Epithelial cell of proximal tubule (primary cell): ENCODE measurements around the gene VAMP4. TPM values are rescaled to one million over a fixed set of nuclear protein-coding genes. Genes with fewer than 3 reads are reported as not detected.

Source experiments
- DNase-seq: peaks from one replicate; pipeline ENCODE4 v3.0.0-alpha.2; 2011; ENCODE audit warnings: low read depth
- H3K4me3 ChIP-seq: 2 replicates; pipeline ENCODE4 v1.5.1; 2011; ENCODE audit warnings: low read depth, mild to moderate bottlenecking, low read length
- CTCF ChIP-seq: conservative IDR thresholded peaks from 2 replicates; pipeline ENCODE4 v1.5.1; 2012; ENCODE audit warnings: low read depth, mild to moderate bottlenecking, low read length
- total RNA-seq: library from RNA; depleted of rRNA; stranded (reverse); fragments of >200 nt; gene quantifications from 2 replicates; pipeline ENCODE4 v1.2.3, GENCODE V29; 2015

The VAMP4 gene
- total RNA-seq, 1 donor from 2014 or later: 5.8 TPM

GRCh38 chr1:171654201-171654941, 87.5 kb downstream of the VAMP4 start:
- no peak for TF ChIP-seq CTCF
- DNase-seq: peak; percentile 52
- H3K4me3 ChIP-seq: no peak overlapping the region

GRCh38 chr1:171653796-171654195, 88.1 kb downstream of the VAMP4 start:
- TF ChIP-seq CTCF: no peak
- H3K4me3 ChIP-seq: no peak overlapping the region
- DNase-seq: no peak

- no peak within 1 kb of the TSS for H3K4me3 ChIP-seq
- no peak for TF ChIP-seq CTCF
- DNase-seq: no peak
Measured at GRCh38 chr1:171652234-171652822, 89.5 kb downstream of the VAMP4 start, which contains the start of gene MYOC. Gene MYOC (minus strand): TSS chr1:171652688. CDS start chr1:171652611, 77 bp downstream.

Other genes with a start within 250 kb of the VAMP4 start
- 0.07 TPM in 1 of 2 replicates, not detected in the other for gene MYOCOS, start 119.8 kb downstream of the VAMP4 start, total RNA-seq
- gene MYOC, start 89.4 kb downstream of the VAMP4 start, total RNA-seq: not detected in 2 replicates
- gene METTL13, start 39.6 kb upstream of the VAMP4 start, total RNA-seq: 20.7 and 43.9 TPM in 2 replicates
- gene DNM3, start 99.4 kb upstream of the VAMP4 start, total RNA-seq: 1.8 and 2.5 TPM in 2 replicates